Neural cell (in vitro differentiated cells): ENCODE results near the gene SLCO4A1. TPM values are rescaled to one million over a fixed set of nuclear protein-coding genes. Genes with fewer than 3 reads are reported as not detected.

Source experiments
- H2AFZ ChIP-seq: fragments of 200-600, 300-800 bp; sonication (generic), shearing (Covaris generic); 2 replicates; pipeline ENCODE4 v1.6.0; 2014; ENCODE audit warnings: low read depth, mild to moderate bottlenecking, antibody characterized with exemption, low read length, moderate library complexity
- H3F3A ChIP-seq: fragments of 200-600 bp; shearing (Covaris generic); 2 replicates; pipeline ENCODE4 v1.6.1; 2016; ENCODE audit warnings: mild to moderate bottlenecking, moderate library complexity, mixed read lengths, antibody characterized with exemption, low read length; ENCODE audit not compliant: insufficient read depth, poor library complexity, severe bottlenecking
- H3K27ac ChIP-seq: fragments of 200-600, 300-800 bp; sonication (generic), shearing (Covaris generic); 2 replicates; pipeline ENCODE4 v1.5.1; 2014; ENCODE audit warnings: mild to moderate bottlenecking, low read length, moderate library complexity
- H3K27me3 ChIP-seq: fragments of 300-800, 200-600 bp; sonication (generic), shearing (Covaris generic); 2 replicates; pipeline ENCODE4 v1.6.0; 2014; ENCODE audit warnings: mild to moderate bottlenecking, low read depth, low read length, moderate library complexity; ENCODE audit not compliant: insufficient read depth
- H3K36me3 ChIP-seq: fragments of 300-800, 200-600 bp; sonication (generic), shearing (Covaris generic); 2 replicates; pipeline ENCODE4 v1.5.1; 2014; ENCODE audit warnings: mild to moderate bottlenecking, antibody characterized with exemption, low read length, moderate library complexity; ENCODE audit not compliant: insufficient read depth
- H3K4me2 ChIP-seq: fragments of 300-800, 200-600 bp; sonication (generic), shearing (Covaris generic); 2 replicates; pipeline ENCODE4 v1.6.0; 2014; ENCODE audit warnings: mild to moderate bottlenecking, low read length
- H3K4me3 ChIP-seq: fragments of 300-800, 200-600 bp; sonication (generic), shearing (Covaris generic); 2 replicates; pipeline ENCODE4 v1.5.1; 2014; ENCODE audit warnings: mild to moderate bottlenecking, low read length, moderate library complexity
- H3K79me2 ChIP-seq: fragments of 200-600 bp; shearing (Covaris generic); replicated peaks from 2 replicates; pipeline ENCODE4 v1.6.0; 2014; ENCODE audit warnings: mild to moderate bottlenecking, low read length, moderate library complexity; ENCODE audit not compliant: insufficient read depth
- H3K9ac ChIP-seq: fragments of 300-800, 200-600 bp; sonication (generic), shearing (Covaris generic); 2 replicates; pipeline ENCODE4 v1.6.1; 2016; ENCODE audit warnings: mild to moderate bottlenecking, low read length, mixed read lengths
- H3K9me2 ChIP-seq: fragments of 200-600 bp; shearing (Covaris generic); 2 replicates; pipeline ENCODE4 v1.6.1; 2016; ENCODE audit warnings: mild to moderate bottlenecking, low read length, mixed read lengths; ENCODE audit not compliant: insufficient read depth
- H3K9me3 ChIP-seq: fragments of 200-600, 300-800 bp; sonication (generic), shearing (Covaris generic); 2 replicates; pipeline ENCODE4 v1.6.1; 2016; ENCODE audit warnings: mild to moderate bottlenecking, mixed run types, low read length, moderate library complexity, mixed read lengths
- H4K20me1 ChIP-seq: fragments of 200-600 bp; shearing (Covaris generic); 2 replicates; pipeline ENCODE4 v1.6.1; 2016; ENCODE audit warnings: mild to moderate bottlenecking, mixed run types; ENCODE audit not compliant: insufficient read depth
- CTCF ChIP-seq: fragments of 450-650 bp; IDR thresholded peaks from 2 replicates; pipeline ENCODE4 v1.5.1; 2014; ENCODE audit warnings: antibody characterized with exemption, mild to moderate bottlenecking, moderate library complexity; ENCODE audit not compliant: poor library complexity, severe bottlenecking
- EP300 ChIP-seq: fragments of 450-650 bp; conservative IDR thresholded peaks from 2 replicates; pipeline ENCODE4 v1.6.1; 2014; ENCODE audit warnings: antibody characterized with exemption, mild to moderate bottlenecking, moderate library complexity; ENCODE audit not compliant: poor library complexity, severe bottlenecking
- EZH2 ChIP-seq: fragments of 200-600, 300-800 bp; shearing (Covaris generic), sonication (generic); IDR thresholded peaks from 2 replicates; pipeline ENCODE4 v1.6.1; 2014; ENCODE audit warnings: antibody characterized with exemption, low read length, borderline replicate concordance, mild to moderate bottlenecking; ENCODE audit not compliant: insufficient read depth, poor library complexity, severe bottlenecking
- MXI1 ChIP-seq: fragments of 450-650 bp; conservative IDR thresholded peaks from 2 replicates; pipeline ENCODE4 v1.6.1; 2014; ENCODE audit warnings: antibody characterized with exemption, mild to moderate bottlenecking; ENCODE audit not compliant: poor library complexity, severe bottlenecking
- POLR2AphosphoS5 ChIP-seq: IDR thresholded peaks from 2 replicates; pipeline ENCODE4 v1.6.1; 2012
- RAD21 ChIP-seq: fragments of 450-650 bp; conservative IDR thresholded peaks from 2 replicates; pipeline ENCODE4 v1.6.1; 2014; ENCODE audit warnings: antibody characterized with exemption, mild to moderate bottlenecking, moderate library complexity
- SMC3 ChIP-seq: fragments of 450-650 bp; conservative IDR thresholded peaks from 2 replicates; pipeline ENCODE4 v1.6.1; 2014; ENCODE audit warnings: antibody characterized with exemption, mild to moderate bottlenecking, moderate library complexity; ENCODE audit not compliant: poor library complexity
- TAF1 ChIP-seq: IDR thresholded peaks from 2 replicates; pipeline ENCODE4 v1.6.1; 2012; ENCODE audit warnings: low read depth
- polyA plus RNA-seq: library from polyadenylated mRNA; depleted of rRNA; stranded (reverse); fragments of >200 nt; gene quantifications from 2 replicates; pipeline ENCODE4 v1.2.3, GENCODE V29; 2014
- TF ChIP-seq, protein P1 (sequence below): IDR thresholded peaks from 2 replicates; pipeline ENCODE4 v1.6.1; 2012; ENCODE audit warnings: borderline replicate concordance

The SLCO4A1 gene
- polyA plus RNA-seq, 1 donor from 2014 or later: 3.5 TPM

DNA sequence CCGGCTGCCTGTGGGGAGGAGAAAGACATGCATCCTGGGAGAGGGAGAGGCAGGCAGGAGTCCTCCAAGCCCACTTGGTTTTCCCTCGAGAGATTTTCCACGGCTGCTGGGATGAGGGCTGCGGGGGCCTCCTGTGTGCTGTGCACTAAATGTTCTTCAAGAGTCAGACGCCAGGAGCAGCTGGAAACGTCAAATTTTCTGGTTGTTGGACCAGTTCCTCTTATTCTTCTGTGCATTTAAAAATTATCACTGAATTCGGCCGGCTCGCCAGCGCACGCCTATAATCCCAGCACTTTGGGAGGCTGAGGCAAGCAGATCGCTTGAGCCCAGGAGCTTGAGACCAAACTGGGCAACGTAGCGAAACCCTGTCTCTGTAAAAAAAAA lies 33.6 kb downstream of the SLCO4A1 start (continued):
- no peak for TF ChIP-seq CTCF
- TF ChIP-seq RAD21: no peak

GRCh38 chr20:62676976-62677375 lies 34.7 kb downstream of the SLCO4A1 start:
- H3K9me3 ChIP-seq: no peaks in the 10 kb centered on the region
- H3K4me2 ChIP-seq: no peak overlapping the region
- H3K9me2 ChIP-seq: no peaks in the 10 kb centered on the region
- H3K27ac ChIP-seq: no peak overlapping the region
- no peak for TF ChIP-seq CTCF
- TF ChIP-seq, protein P1, sequence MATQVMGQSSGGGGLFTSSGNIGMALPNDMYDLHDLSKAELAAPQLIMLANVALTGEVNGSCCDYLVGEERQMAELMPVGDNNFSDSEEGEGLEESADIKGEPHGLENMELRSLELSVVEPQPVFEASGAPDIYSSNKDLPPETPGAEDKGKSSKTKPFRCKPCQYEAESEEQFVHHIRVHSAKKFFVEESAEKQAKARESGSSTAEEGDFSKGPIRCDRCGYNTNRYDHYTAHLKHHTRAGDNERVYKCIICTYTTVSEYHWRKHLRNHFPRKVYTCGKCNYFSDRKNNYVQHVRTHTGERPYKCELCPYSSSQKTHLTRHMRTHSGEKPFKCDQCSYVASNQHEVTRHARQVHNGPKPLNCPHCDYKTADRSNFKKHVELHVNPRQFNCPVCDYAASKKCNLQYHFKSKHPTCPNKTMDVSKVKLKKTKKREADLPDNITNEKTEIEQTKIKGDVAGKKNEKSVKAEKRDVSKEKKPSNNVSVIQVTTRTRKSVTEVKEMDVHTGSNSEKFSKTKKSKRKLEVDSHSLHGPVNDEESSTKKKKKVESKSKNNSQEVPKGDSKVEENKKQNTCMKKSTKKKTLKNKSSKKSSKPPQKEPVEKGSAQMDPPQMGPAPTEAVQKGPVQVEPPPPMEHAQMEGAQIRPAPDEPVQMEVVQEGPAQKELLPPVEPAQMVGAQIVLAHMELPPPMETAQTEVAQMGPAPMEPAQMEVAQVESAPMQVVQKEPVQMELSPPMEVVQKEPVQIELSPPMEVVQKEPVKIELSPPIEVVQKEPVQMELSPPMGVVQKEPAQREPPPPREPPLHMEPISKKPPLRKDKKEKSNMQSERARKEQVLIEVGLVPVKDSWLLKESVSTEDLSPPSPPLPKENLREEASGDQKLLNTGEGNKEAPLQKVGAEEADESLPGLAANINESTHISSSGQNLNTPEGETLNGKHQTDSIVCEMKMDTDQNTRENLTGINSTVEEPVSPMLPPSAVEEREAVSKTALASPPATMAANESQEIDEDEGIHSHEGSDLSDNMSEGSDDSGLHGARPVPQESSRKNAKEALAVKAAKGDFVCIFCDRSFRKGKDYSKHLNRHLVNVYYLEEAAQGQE: no peak
- no peak for TF ChIP-seq POLR2AphosphoS5
- no peak for TF ChIP-seq EZH2
- no peak for TF ChIP-seq RAD21
- TF ChIP-seq MXI1: no peak
- TF ChIP-seq EP300: no peak
- no peak for TF ChIP-seq SMC3
- no peak for TF ChIP-seq TAF1
- H2AFZ ChIP-seq: no peak overlapping the region
- no peak overlapping the region for H3K9ac ChIP-seq
- no peak overlapping the region for H3K4me3 ChIP-seq
- no peaks in the 10 kb centered on the region for H3F3A ChIP-seq
- no peaks in the 10 kb centered on the region for H3K27me3 ChIP-seq
- no peaks in the 10 kb centered on the region for H4K20me1 ChIP-seq
- H3K79me2 ChIP-seq: no peaks in the 10 kb centered on the region
- H3K36me3 ChIP-seq: no peaks in the 10 kb centered on the region

- Histone ChIP-seq H3K9me2 (no peaks in the 10 kb centered on the region), H4K20me1 (no peaks in the 10 kb centered on the region)
These were observed 35.4 kb downstream of the SLCO4A1 start for GRCh38 chr20:62677678-62678077.

More at GRCh38 chr20:62677678-62678077, 35.4 kb downstream of the SLCO4A1 start:
- Histone ChIP-seq H2AFZ (no peak overlapping the region), H3K27ac (no peak overlapping the region), H3K4me3 (no peak overlapping the region), H3K27me3 (no peaks in the 10 kb centered on the region), H3F3A (no peaks in the 10 kb centered on the region), H3K9ac (no peak overlapping the region), H3K36me3 (no peaks in the 10 kb centered on the region), H3K4me2 (no peak overlapping the region), H3K9me3 (no peaks in the 10 kb centered on the region), H3K79me2 (no peaks in the 10 kb centered on the region)
- no peak for TF ChIP-seq EZH2
- no peak for TF ChIP-seq SMC3
- no peak for TF ChIP-seq TAF1
- no peak for TF ChIP-seq POLR2AphosphoS5
- TF ChIP-seq EP300: no peak
- no peak for TF ChIP-seq RAD21
- TF ChIP-seq, protein P1: no peak
- TF ChIP-seq MXI1: no peak
- TF ChIP-seq CTCF: no peak
